Measurements from ENCODE around the gene EVC.

Gene EVC

DNA sequence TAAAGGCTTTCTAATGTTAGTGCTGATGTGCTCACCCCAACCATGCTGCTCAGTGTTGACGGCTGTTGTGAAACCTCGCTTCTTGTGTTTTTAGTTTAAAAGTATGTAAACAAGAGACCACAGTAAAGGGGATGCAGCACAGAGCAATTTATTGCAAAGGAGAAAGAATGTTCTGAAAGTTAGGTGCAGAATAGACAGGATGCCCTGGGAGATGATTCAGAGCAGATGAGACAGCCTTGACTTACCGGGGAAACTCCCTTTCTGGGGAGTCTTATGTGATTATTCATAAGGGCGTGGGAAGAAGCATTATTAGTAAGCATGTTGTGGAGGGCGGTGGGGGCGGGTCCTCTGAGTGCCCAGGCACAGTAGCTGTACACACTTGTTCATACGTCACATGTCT, 47.7 kb downstream of the EVC start:
- no peak for DNase-seq

DNA sequence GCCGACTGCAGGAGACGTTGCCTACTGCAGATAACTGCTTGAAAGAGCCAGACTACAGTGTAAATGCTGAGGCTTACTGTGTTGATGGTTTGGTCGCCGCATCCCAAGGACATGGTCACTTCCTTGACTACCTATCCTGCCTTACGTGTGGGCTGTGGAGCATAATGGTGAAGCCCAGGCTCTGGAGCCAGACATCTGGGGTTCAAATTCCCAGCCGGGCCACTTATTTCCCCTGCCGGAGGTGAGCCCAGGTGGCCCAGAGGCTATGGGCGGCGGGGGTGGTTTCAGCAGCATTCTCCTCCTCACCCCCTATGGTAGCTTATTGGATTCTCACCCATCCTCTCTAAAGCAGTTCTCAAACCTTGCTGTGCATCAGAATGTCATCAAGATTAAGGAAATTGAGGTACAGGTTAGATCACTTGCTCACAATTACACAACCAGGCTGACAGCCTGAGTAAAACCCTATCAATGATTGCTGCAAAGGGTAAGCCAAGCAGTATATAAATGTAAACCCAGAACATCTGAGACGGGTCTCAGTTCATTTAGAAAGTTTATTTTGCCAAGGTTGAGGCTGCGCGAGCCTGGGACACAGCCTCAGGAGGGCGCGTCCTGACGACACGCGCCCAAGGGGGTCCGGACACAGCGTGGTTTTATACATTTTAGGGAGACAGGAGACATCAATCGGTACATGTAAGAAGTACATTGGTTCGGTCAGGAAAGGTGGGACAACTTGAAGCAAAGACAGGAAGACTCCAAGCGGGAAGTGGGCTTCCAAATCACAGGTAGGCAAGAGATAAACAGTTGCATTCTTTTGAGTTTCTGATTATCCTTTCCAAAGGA, 48.5 kb downstream of the EVC start:
- no peak for DNase-seq

DNA sequence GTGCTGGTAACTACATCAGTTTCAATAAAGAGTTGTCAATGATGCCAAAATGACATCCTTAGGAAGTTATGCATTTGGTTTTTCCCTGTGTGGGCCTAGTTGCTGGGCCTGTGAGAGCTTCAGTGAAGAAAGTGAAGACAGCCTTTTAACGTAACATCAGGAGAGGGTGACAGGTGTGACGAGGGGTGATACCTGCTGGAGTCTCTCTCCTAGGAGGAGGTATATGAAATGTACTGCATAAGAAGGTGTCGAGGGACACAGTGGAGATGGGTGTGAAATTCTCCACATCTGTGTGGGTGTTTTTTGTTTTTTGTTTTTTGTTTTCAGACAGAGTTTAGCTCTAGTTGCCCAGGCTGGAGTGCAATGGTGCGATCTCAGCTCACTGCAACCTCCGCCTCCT, 49.2 kb downstream of the EVC start:
- DNase-seq = no peak

DNA sequence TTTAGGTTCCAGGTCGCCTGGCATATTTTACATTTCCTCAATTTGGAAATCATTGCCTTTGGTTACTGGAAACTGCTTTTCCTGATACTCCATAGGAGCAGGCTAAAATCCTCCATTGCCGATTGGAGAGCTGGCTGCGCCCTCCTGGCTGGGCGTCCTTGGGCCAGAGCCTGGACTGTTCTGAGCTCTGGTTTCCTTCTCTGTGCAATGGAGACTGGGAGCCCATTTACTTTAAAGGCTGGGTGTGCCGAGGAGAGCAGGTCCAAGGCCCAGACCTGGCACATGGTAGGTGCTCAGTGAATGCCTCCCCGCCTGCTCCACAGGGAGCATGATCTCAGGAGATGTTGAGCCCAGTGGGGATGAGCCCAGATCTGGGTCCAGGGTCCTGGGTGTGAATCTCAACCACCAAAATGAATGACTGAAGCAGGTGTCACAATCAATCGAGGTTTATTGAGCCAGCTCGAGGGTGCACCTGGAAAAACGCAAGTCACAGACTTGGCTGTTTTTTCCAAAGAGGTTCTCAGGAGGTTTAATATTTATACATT, 50.0 kb downstream of the EVC start:
- no peak for DNase-seq

GRCh38 chr4:5770051-5770450, 59.0 kb downstream of the EVC start:
- DNase-seq = no peak

- no peak for DNase-seq
These were observed 61.7 kb downstream of the EVC start for GRCh38 chr4:5772528-5773270.

DNA sequence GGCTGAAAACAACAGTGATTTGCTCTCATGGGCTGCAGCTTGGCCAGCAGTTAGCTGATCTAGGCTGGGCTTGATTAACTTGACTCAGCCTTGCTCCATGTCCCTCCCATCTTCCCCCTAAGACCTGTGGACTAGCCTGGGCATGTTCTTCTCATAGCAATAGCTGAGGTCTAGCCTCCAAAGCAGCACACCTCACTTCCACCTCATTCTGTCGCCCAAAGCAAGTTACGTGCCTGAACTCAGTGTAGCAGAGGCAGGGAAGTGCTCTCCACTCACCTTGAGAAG, 62.2 kb downstream of the EVC start:
- no peak for DNase-seq

DNA sequence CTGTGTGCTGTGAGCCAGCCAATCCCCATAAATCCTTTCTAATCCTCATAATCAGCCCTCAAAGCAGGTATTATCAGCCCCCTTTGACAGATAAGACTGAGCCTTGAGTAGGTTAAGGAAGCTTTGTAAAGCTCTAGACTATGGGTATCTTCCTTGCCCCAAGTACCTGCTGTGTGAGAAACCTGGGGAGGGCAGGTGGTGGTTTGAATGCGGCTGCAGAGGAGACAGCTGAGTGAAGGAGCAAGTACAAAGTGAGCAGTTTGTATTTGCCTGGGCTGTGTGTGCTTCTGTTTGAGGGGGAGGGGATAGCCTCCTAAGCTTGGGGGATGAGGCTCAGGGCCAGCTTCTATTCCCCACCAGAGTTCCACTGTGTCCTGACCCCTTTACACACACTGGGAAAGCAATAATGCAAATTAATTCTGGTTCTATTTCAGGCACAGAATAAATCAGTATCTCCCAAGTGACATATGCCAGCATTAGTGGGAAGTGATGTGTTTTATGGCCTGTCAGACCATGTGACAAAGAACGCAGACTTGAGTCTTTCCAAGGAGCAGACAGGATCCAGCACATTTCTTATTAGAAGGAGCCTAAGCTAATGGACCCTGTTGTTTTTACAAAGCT, 63.5 kb downstream of the EVC start:
- no peak for DNase-seq

DNA sequence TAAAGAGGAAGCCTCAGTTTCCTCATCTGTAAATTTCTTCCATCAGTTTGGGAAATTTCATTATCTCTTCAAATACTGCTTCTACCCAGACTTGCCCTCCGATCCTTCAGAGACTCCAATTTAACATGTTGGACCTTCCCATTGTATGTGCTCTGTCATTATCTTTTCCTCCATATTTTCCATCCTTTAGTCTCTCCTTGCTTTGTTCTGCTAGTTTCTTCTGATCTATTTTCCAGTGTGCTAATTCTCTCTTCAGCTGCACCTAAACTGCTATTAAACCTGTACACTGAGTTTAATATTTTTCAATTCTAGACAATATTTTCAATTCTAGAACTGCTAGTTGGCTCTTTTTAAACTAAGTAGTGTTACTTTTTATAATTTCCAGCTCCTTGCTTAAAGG, 65.5 kb downstream of the EVC start:
- DNase-seq = no peak

DNA sequence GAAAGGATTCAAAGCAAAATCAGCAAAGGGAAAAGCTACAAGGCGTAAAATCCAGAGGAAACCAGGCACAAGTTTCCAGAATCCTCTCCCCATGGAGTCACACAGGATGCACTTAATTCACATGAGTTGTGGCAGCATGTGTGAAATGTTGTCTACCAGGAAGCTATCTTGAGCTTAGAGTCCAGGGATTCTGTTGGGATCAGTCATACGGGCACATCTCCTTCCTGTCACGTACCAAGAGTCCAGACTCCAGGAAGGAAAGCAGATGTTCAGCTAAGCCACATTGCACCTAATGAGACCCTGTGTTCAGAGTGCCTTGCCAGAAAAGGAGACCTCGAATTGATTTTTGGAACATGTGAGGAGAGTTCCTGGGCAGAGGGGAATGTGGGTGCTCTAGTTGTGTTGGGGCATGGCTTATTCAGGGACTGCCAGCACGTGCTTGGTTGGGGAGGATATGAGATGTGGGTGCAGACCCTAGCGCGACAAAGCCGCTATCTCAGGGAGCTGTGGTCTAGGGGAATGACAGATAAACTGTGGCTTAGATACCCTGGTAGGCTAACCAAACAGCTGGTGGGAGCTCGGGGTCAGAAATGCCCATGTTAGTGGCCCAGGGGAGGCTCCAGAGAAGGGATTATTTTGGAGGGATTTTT, 70.0 kb downstream of the EVC start:
- DNase-seq = no peak

GRCh38 chr4:5781691-5782090, 70.7 kb downstream of the EVC start:
- DNase-seq = no peak

- DNase-seq = no peak
These were observed 72.0 kb downstream of the EVC start for GRCh38 chr4:5782829-5783476.

DNA sequence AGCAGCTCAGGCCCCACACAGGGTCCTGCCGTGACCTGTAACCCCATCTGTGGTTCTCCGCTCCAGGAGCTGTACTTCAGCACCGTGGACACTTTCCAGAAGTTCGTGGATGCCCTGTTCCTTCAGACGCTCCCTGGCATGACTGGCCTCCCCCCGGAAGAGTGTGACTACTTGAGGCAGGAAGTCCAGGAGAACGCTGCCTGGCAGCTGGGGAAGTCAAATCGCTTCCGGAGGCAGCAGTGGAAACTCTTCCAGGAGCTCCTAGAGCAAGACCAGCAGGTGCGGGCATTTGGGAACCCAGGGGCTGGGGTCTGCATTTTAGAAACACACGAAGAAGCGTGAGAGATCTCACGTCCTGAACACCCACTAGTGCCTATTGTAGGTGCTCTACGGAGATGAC, 72.5 kb downstream of the EVC start:
- DNase-seq = no peak

DNA sequence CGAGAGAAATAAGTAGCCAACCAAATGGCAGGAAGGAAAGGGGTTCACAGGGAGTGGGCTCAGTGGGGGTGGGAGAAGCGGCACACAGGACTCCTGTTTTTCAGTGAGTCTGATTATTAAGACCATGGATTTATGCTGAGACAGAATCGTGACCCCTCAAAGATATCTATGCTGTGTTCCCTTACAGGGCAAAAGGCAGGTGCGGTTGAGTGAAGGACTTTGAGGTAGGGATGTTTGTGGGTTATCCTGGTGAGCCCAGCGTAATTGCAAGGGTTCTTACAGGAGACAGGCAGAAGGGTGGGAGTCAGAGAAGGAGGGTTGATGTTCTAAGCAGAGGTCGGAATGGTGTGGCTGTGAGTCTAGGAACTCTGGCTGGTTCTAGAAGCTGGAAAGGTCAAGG, 73.0 kb downstream of the EVC start:
- no peak for DNase-seq

DNA sequence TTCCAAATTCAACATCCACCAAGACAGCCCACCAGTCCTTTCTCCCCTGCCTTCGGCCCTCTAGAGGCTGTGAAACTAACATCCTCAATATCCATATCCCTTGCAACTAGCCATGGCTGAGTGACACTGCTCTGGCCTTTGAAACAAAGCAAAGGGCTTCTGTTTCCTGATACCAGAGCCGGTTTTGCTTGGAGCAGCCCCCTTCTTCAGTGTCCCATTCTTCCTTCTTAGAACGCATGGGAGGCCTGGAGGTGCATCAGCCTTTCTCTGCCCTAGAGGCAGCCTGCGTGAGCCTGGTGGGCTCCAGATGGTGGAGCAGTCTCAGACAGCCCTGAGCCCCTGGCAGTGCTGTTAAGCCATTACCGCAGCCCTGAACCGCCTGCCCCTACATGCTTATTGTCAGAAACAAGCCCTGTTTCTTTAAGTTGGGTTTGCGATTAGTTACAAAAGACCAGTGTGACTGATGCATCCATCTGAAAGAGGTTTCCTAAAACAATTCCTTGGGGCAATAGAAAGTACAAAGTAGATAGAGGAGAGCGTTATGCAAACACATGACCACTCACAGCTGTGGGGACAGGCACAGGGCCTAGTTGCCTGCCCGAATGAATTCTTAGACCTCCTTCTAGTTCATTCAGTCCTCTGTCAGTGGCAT, 74.1 kb downstream of the EVC start:
- no peak for DNase-seq

DNA sequence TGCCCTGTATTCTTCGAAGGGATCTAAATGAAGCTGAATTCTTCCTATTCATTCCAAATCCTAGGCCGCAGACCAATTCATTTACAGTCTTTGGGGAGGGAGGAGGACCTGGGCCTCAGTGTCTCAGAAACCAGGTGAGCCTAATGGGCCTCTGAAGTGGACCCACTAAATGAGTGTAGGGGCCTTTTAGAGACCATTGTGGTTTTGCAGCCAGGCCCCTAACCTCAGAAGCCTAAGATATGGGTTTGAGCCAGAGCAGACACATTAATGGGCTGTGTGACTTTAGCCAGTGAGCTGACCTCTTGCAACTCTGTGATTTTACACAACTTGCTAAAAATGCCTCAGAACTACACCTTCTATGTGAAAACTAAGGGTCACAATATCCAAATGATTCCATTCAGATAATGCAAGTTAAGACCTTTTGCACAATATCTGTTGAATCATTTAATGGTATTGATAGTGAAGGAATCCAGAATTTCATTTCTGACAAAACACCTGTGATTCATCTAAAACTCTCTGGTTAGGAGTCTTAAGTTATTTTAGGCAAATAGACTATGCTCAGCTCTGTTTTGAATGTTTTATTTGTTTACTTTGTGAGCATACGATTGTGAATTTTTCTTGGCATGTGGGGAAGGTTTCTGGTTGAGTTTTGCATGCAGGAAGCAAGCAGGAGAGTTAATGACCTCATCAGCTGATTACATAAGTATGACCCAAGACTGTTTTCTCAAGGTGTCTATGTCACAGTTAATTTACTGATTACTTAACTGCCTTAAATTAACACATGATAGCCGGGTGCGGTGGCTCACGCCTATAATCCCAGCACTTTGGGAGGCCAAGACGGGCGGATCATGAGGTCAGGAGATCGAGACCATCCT, 75.0 kb downstream of the EVC start:
- DNase-seq = no peak

GRCh38 chr4:5787311-5787710, 76.3 kb downstream of the EVC start:
- DNase-seq = no peak

- DNase-seq = no peak
These were observed 77.1 kb downstream of the EVC start for GRCh38 chr4:5788144-5788543.

- DNase-seq = no peak
These were observed 78.1 kb downstream of the EVC start for GRCh38 chr4:5789141-5789540.

DNA sequence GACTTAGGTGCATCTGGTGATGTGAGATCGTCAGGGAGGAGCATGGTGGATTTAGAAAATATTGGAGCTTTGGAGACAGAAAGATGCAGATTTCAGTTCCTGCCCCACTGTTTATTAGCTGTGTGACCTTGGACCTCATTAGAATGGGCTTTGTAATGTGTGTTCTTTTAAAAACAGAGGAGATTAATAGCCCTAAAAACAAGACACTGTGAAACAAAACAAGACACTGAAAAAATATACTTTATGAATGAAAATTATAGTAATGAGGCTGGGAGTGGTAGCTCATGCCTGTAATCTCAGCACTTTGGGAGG, 79.5 kb downstream of the EVC start:
- no peak for DNase-seq

DNA sequence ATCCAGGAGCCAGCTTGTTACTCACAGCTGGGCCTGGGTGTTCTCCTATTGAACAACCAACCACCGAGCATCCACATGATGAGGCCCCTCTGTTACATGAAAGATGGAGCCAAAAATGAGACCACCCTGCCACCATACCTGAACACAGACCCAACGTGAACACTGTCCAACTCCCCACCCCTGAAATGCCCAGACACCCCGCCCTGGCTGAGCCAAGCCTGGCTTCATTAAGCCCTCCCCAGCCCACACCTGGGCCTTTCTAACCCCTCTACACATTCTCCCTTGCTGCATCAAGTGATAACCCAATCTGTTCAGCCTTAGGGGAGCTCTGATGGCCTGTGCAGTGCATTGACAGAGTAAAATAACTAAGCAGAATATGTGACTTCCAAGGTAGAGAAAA, 80.7 kb downstream of the EVC start:
- DNase-seq = no peak

DNA sequence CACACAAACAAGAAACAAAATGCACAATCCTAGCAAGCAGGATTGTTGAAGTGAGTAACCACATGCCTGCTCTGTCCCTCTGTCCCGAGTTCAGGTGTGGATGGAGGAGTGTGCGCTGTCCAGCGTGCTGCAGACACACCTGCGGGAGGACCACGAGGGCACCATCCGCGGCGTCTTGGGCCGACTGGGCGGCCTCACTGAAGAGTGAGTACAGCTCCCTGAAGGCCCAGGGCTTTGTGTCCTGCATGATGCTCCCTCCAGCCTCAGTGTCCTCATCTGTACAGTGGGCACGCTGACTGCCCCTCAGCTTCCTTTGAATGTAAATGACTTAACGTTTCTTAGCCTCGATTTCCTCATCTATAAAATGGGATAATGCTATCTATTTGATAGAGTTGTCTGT, 82.5 kb downstream of the EVC start:
- no peak for DNase-seq
